Neutrophil (primary cell): Measurements from ENCODE around the gene PRKCE.

ENCODE experiments used
- H3K27ac ChIP-seq: fragments of 200-600 bp; sonication (generic); 2 replicates; pipeline ENCODE4 v1.5.1; 2016; ENCODE audit warnings: mild to moderate bottlenecking, moderate library complexity
- H3K27me3 ChIP-seq: fragments of 200-600 bp; sonication (generic); 2 replicates; pipeline ENCODE4 v1.6.0; 2016; ENCODE audit warnings: mild to moderate bottlenecking
- H3K36me3 ChIP-seq: fragments of 200-600 bp; sonication (generic); 2 replicates; pipeline ENCODE4 v1.5.1; 2017
- H3K4me1 ChIP-seq, 2 experiments: fragments of 200-600 bp in 1 of 2; sonication (generic) in 1 of 2; 1 replicate in 1 of 2; 2 replicates in 1 of 2; pipeline versions ENCODE4 v1.5.1 to v1.6.1; 2013 to 2016; ENCODE audit warnings: low read depth in 1 of 2, low read length in 1 of 2, mild to moderate bottlenecking in 1 of 2, moderate library complexity in 1 of 2; ENCODE audit not compliant: control insufficient read depth in 1 of 2, insufficient read depth in 1 of 2
- H3K4me3 ChIP-seq, 2 experiments: fragments of 200-600 bp in 1 of 2; sonication (generic) in 1 of 2; 1 replicate in 1 of 2; 2 replicates in 1 of 2; pipeline ENCODE4 v1.5.1; 2013 to 2016; ENCODE audit warnings: low read depth in 1 of 2, low read length in 1 of 2, mild to moderate bottlenecking in 1 of 2, moderate library complexity in 1 of 2
- H3K9me3 ChIP-seq: fragments of 200-600 bp; sonication (generic); 2 replicates; pipeline ENCODE4 v1.5.1; 2016
- TF ChIP-seq, protein P1 (sequence below): fragments of 200-600 bp; sonication (generic); IDR thresholded peaks from 2 replicates; pipeline ENCODE4 v1.5.1; 2016; ENCODE audit warnings: antibody characterized with exemption

PRKCE gene

DNA sequence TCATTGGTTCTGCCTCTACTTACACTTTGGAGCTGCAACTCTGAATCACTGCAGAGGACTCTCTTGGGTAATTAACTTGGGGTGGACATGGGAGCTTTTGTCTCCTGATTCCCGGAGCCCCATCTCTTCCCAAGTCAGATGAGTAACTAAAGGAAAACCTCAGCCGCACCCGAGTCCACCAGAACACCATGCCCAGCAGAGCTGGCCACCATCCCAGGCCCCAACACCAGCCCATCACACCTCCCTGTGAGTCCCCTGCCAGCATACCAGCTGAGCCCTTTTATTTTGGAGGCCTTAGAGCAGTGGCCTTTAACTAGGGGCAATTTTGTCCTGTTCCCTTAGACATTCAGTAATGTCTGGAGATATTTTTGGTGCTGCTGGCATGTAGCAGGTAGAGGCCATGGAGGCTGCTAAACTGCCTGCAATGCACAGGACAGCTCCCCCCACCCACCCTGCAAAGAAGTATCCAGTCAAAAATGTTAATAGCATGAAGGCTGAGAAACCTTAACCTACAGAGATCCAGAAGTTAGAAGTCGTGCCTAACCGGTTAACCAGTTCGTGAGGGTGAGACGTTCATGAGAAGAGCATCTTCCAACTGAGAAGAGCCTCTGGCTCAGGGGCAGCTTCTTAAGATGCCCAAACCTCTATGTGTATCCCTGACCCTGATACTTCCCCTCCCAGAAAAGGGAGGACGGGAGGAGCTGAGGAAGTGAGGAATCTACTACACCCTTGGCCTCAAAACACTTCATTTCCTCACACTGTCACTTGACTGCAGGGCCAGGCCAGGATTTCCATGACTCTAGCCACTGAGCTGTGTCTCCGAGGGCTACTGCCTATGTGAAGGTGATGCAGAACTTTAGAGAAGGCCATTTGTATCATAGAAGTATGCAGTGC lies 505.8 kb downstream of the PRKCE start:
- H3K4me3 ChIP-seq, result no peak overlapping the region
- no peaks in the 10 kb centered on the region for H3K27me3 ChIP-seq
- TF ChIP-seq, protein P1, sequence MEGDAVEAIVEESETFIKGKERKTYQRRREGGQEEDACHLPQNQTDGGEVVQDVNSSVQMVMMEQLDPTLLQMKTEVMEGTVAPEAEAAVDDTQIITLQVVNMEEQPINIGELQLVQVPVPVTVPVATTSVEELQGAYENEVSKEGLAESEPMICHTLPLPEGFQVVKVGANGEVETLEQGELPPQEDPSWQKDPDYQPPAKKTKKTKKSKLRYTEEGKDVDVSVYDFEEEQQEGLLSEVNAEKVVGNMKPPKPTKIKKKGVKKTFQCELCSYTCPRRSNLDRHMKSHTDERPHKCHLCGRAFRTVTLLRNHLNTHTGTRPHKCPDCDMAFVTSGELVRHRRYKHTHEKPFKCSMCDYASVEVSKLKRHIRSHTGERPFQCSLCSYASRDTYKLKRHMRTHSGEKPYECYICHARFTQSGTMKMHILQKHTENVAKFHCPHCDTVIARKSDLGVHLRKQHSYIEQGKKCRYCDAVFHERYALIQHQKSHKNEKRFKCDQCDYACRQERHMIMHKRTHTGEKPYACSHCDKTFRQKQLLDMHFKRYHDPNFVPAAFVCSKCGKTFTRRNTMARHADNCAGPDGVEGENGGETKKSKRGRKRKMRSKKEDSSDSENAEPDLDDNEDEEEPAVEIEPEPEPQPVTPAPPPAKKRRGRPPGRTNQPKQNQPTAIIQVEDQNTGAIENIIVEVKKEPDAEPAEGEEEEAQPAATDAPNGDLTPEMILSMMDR, result no peak
- no peaks in the 10 kb centered on the region for H3K9me3 ChIP-seq
- H3K36me3 ChIP-seq, result no peaks in the 10 kb centered on the region
- H3K4me1 ChIP-seq, result peaks cover 2 to 3% of the 10 kb centered on the region in 2 experiments
- no peak overlapping the region for H3K27ac ChIP-seq

DNA sequence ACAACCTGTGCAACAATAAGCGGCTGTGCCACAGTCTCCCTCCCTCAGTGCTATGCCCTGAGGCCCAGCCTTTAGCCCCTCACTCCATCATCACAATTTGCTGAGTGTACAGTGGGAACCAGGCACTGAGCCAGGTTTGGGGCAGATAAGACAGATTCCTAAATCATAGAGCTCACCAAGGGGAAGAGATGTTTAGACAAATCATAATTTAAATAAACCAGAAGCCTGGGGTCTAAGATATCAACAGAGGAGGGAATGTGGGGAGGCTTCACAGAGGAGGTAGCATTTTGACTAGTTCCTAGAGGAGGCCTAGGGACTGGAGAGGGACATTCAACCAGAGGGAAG lies 506.5 kb downstream of the PRKCE start:
- no peaks in the 10 kb centered on the region for H3K36me3 ChIP-seq
- H3K9me3 ChIP-seq, result no peaks in the 10 kb centered on the region
- H3K4me3 ChIP-seq, result no peak overlapping the region
- H3K4me1 ChIP-seq, result peaks cover 8 to 9% of the 10 kb centered on the region in 2 experiments
- H3K27me3 ChIP-seq, result no peaks in the 10 kb centered on the region
- TF ChIP-seq, protein P1, result no peak
- no peak overlapping the region for H3K27ac ChIP-seq

DNA sequence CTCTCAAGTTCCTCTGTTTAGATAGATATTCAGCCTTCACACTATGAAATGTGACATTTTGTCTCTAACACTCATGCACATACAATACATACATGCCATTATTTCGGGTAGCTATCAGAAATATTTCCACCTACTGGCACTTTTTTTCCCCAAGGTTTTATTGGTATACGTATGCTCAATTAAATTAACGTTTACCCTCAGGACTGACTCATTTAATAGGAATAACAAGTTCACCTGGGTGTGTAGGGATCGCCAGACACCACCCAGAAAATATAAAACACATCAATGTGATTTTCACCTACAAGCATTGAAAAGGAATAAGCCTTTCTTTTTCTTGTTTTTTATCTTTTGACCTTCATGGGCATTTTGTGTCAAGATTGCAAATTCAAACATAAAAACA lies 507.2 kb downstream of the PRKCE start:
- no peak overlapping the region for H3K4me3 ChIP-seq
- peaks cover 13% of the 10 kb centered on the region in 2 experiments for H3K4me1 ChIP-seq
- H3K36me3 ChIP-seq, result no peaks in the 10 kb centered on the region
- no peak overlapping the region for H3K27ac ChIP-seq
- no peaks in the 10 kb centered on the region for H3K9me3 ChIP-seq
- TF ChIP-seq, protein P1, result no peak
- H3K27me3 ChIP-seq, result no peaks in the 10 kb centered on the region

DNA sequence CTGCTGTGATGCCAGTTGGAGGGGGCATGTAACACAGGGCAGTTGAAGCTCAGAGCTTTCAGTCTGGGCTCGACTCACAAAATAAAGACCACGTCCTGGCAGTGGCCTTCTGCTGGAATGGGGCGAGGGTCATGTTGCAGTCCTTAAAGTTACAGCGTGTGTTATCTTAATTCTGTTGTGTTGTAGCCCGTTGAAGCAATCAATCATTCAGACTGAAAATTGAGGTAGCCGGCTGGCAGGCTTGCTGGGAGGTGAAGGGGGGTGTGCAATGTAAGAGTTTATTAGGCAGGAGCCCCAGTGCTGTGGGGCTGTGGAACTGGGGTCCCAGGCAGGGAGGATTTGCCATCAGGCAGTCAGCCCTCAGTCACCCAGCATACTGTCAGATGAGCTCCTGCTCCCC lies 508.9 kb downstream of the PRKCE start:
- Histone ChIP-seq H3K27me3 (no peaks in the 10 kb centered on the region), H3K4me3 (no peak overlapping the region), H3K27ac (no peak overlapping the region), H3K36me3 (no peaks in the 10 kb centered on the region), H3K4me1 (peaks cover 13 to 15% of the 10 kb centered on the region in 2 experiments), H3K9me3 (no peaks in the 10 kb centered on the region)
- TF ChIP-seq, protein P1, result no peak

DNA sequence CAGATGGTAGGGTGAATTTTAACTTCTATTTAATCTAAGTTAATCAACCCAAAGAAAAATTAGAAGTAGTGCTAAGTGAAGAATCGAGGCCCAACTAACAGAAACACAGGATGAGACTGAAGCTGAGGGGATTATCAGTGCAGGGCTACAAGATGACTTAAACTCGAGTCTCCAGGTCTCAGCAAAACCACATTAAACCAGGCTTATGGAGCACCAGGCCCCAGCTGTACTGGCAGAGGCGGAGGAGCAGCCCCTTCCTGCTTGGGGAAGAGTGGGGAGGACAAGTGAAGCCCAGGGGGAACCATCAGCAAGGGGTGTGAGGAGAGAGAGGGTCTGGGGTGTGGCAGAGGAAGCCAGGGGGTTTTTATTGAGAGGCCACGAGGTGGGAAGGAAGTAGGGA lies 509.8 kb downstream of the PRKCE start:
- H3K4me3 ChIP-seq, result no peak overlapping the region
- H3K4me1 ChIP-seq, result peaks cover 13 to 15% of the 10 kb centered on the region in 2 experiments
- H3K27ac ChIP-seq, result no peak overlapping the region
- TF ChIP-seq, protein P1, result no peak
- H3K27me3 ChIP-seq, result no peaks in the 10 kb centered on the region
- H3K36me3 ChIP-seq, result no peaks in the 10 kb centered on the region
- no peaks in the 10 kb centered on the region for H3K9me3 ChIP-seq
